NCI-H526 treated with DMSO at 0.1 percent for 48 hours (cell line): Measurements from ENCODE around the gene RPS15.

Experiments
- DNase-seq: peaks from one replicate; lab custom pipeline; 2025; lab: John Stamatoyannopoulos, UW

The RPS15 gene

DNA sequence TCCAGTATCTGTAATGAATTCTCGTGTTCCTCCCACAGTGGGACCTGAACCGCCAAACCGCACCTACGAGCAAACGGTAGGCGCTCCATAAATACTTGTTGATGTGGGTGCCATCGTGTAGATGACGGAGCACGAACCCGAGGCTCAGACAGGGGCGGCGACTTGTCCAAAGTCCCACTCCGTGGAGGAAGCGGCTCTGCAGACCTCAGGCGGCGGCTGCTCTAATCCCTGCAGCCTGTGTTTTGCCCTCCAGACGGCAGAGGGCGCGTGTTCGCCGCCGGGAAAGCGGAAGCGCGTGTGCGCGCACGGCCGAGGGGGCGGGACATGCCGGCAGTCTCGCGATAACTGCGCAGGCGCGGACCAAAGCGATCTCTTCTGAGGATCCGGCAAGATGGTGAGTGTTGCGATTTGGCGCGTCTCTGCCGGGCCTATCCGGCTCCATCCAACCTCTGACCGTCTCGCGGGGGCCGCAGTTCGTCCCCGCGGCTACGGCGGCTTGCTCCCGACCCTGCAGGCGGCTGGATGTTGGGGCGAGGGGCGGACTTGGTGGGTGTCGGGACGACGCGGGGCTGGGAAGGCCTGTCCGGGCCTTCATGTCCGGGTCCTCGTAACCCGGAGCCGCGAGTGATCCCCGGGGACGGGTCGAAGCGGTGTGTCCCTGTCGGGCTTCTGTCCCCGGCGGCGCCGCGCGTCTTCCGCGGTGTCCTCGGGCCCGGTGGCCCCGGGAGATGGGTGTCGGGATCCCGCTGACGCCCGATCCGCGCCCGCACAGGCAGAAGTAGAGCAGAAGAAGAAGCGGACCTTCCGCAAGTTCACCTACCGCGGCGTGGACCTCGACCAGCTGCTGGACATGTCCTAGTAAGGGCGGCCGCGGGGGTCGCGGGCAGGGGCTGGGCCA lies at the start of gene RPS15:
Gene RPS15, plus strand, starts transcription at position 362 of the 898 bp plus-strand sequence. Its CDS starts 30 bp downstream, at position 392.
- peak; percentile 71 for DNase-seq

DNA sequence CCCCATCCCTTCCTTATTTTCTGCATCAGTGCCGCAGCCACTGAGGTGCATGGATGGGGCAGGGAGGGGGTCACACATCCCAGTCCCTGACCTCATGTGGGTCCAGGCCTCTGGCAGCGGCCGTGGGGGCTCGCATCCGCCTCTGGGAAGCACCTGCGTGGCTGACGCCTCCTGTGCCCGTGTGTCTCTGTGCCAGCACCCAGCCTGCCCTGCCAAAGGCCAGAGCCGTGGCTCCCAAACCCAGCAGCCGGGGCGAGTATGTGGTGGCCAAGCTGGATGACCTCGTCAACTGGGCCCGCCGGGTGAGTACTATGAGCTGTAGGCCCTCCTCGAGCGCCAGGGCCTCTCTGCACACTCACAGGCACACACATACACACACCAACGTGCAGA lies 49.6 kb upstream of the RPS15 start:
- no peak for DNase-seq

DNA sequence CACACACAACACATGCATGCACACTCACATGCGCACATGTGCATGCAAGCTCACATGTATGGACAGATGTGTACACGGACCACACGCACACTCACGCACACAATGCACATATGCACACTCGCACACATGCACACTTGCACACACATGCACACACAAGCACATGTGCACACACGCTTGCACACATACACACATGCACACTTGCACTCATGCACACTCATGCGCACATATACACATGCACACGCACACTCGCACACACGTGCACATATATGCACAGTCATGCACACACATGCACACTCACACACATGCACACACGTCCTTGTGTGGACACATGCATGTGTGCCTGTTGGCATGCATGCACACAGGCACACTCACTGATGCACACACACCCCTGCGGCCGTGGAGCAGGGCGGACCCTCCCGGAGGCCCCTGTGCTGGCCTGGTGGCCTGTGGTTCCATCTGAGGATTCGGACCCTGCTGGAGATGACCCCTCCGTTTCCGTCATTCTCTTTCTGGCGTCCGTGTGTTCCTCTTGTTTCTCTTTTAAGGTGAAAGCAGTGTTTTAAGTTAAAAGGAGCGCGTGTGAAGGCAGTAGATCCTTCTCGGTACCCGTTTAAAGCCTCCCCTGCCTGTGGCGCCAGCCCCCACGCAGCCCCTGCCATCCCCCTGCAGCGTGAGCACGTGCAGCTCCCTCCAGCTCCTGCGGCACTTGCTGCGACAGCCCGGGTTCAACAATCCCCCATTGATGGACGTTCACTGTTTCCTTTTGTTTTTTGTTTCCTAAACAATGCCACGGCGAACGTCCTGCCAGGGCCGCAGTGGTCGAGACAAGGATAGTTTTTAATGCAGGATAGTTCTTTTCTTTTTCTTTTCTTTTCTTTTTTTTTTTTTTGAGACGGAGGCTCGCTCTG lies 48.9 kb upstream of the RPS15 start:
- DNase-seq = no peak

DNA sequence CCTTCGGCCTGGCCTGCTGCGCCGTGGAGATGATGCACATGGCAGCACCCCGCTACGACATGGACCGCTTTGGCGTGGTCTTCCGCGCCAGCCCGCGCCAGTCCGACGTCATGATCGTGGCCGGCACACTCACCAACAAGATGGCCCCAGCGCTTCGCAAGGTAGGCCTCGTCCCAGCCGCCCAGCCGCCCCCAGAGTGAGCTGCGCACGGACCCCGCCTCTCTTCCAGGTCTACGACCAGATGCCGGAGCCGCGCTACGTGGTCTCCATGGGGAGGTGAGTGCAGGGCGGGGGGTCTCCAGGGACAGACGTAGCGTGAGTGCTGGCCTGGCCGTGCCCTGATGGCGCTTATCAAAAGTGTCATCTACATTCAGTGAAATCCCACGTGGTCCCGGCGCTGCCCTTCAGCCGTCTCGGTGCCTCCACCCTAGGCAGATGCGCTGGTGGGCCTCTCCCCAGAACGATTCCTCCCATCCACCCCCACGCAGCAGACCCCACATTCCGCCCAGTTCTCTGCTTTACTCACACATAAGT lies 47.2 kb upstream of the RPS15 start:
- no peak for DNase-seq

GRCh38 chr19:1392407-1392806 lies 45.8 kb upstream of the RPS15 start:
- no peak for DNase-seq

- no peak for DNase-seq
Measured at GRCh38 chr19:1392939-1393530, 45.2 kb upstream of the RPS15 start.

- DNase-seq = no peak
Measured at GRCh38 chr19:1393841-1394240, 44.4 kb upstream of the RPS15 start.

DNA sequence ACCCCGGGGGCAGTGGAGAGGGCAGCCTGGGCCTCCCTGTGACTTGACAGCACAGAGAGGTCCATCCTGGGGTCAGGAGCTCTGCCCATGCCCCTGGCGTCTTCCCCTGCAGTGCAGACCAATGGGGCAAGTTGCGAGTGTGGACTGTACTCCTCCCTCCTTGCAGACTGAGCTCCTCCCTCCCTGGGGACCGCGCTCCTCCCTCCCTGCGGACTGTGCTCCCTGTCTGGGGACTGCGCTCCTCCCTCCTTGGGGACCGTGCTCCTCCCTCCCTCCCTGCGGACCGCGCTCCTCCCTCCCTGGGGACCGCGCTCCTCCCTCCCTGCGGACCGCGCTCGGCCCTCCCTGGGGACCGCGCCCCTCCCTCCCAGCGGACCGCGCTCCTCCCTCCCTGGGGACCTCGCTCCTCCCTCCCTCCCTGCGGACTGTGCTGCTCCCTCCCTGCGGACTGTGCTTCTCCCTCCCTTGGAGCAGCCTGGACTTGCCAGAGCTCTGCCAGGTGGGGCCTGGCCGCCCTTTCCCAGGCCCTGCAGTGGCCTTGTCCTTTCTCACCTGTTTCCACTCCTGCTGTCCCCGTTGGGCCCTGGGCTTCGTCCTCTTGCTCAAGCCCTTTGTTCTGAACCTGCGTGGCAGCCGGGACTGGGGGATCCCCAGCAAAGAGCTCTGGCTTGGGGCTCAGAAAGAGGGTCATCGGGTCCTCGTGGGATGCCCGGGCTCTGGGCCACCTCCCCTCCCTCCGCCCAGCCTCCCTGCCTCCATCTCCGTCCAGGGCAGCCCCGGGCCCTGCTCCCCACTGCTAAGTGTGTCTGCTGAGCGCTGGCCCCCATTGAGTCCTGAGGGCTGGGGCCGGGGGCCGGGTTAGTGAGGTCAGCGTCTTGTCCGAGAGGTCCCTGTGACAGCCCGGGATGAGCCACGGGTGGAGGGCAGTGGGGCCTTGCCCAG lies 43.7 kb upstream of the RPS15 start:
- DNase-seq = peak; percentile 70

DNA sequence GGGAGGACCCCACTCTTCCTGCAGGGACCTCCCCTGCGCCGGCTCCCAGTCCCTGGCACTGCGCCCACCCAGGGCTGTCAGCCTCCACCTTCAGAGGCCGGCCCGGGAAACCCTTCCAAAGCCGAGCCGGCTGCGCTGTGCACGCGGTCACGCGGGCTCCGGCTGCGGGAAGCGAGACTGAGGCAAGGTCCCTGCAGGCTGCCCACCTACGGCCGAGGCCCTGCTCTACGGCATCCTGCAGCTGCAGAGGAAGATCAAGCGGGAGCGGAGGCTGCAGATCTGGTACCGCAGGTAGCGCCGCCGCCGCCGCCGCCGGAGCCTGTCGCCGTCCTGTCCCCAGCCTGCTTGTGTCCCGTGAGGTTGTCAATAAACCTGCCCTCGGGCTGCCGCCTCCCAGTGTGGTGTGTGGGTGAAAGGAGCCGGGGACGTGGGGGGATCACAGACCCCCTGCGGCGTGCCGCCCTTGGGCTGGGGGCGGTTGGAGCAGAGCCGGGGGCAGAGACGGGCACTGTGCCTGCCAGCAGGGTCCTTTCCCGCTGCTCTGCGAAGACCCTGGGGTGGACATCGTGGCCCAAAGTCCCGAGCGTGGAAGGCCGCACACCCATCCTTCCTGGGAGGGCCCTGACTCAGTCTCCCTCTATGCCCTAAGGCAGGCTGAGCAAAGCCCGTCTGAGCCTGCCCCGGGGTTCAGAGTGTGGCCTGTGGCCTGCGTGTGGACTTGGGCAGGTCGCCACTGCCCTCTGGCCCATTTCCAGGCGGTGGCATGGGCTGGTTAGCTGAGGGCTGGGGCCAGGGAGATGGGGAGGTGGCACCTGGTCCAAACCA lies 42.8 kb upstream of the RPS15 start:
- no peak for DNase-seq

DNA sequence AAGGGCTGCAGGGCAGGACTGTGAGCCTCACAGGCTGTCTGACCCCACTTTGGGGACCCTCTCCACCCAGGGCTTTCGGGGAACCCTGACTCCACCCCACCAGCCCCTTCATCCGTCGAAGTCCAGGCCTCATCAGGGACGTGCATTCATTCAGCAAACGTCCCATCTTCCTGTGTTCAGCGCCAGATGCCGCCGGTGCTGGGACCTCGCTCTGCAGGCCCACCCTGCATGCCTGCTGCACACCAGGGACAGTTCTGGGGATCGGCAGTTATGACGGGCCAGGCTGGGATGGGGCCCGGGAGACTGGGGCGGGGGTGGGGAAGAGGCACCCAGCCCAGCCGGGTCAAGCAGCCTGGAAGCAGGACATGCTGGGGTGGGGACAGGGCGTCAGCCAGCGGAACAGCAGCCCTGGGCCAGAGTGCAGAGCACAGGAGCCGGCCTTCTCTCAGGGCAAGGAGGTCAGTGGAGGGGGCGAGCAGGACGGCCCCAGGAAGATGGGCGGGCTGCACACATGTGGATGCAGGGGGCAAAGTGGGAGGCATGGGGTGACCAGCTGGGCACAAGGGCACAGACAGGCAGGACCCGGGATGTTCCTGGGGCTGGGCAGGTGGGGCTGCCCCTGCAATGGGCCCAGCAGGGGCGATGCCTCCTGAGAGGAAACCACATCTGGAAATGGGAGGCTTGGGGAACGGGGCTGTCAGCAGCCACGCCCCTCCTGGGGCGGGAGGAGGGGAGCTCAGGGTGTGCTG lies 42.0 kb upstream of the RPS15 start:
- no peak for DNase-seq

DNA sequence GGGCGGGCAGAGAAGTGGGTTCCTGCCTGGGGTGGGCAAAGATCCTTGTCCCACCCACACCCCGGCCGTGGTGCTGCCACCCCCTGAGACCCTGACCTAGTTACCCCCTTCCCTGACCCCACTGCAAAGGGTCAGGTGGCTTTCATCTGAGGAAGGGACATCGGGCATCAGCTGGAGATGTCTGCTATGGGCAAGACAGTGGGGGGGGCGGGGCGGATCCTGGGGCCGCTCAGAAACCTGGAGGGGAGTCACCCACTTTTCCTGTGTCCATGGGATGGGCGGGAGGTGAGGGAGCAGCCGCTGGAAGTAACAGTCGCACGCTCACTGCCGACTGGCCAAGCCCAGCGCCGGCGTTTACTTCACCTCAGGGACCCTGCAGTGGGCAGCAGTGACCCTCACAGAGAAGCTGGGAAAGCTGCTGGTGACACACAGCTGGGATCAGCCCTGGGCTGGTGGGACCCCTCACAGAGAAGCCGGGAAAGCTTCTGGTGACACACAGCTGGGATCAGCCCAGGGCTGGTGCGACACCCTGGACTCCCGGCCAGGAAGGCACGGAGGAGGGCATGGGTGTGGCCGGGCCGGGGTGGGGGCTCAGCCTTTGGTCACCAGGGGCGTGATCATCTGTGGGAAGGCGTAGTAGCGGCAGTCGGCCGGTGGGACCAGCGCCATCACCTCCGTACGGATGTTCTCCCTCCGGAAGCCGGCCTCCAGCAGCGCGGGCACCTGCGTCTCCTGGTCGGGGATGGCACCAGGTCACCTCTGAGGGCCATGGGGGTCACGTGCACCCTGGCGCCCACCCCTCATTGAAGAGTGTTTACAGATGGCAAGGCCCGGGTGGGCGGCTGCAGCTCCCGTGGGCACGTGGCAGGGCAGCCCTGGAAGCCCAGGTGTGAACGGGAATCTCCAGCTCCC lies 41.2 kb upstream of the RPS15 start:
- DNase-seq = no peak

GRCh38 chr19:1397838-1398237 lies 40.4 kb upstream of the RPS15 start:
- no peak for DNase-seq

- DNase-seq = no peak
Measured at GRCh38 chr19:1399079-1399478, 39.1 kb upstream of the RPS15 start.

DNA sequence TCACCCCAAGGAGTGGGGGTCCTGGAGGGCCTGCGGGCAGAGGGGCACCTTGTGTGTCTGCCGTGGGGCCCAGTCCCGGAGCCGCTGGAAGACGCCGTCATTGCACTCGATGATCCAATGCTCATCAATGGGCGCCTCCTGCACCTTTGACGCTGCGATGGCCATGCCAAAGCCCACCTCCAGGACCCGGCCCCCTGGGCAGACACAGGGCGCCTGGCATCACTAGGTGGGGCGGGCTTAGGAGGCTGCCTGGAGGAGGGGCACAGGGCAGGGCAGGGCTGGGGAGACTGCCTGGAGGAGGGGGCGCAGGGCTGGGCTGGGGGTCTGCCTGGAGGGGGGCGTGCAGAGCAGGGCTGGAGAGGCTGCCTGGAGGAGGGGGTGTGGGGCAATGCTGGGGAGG lies 38.5 kb upstream of the RPS15 start:
- no peak for DNase-seq

GRCh38 chr19:1400281-1401137 lies 37.7 kb upstream of the RPS15 start:
- DNase-seq = no peak

DNA sequence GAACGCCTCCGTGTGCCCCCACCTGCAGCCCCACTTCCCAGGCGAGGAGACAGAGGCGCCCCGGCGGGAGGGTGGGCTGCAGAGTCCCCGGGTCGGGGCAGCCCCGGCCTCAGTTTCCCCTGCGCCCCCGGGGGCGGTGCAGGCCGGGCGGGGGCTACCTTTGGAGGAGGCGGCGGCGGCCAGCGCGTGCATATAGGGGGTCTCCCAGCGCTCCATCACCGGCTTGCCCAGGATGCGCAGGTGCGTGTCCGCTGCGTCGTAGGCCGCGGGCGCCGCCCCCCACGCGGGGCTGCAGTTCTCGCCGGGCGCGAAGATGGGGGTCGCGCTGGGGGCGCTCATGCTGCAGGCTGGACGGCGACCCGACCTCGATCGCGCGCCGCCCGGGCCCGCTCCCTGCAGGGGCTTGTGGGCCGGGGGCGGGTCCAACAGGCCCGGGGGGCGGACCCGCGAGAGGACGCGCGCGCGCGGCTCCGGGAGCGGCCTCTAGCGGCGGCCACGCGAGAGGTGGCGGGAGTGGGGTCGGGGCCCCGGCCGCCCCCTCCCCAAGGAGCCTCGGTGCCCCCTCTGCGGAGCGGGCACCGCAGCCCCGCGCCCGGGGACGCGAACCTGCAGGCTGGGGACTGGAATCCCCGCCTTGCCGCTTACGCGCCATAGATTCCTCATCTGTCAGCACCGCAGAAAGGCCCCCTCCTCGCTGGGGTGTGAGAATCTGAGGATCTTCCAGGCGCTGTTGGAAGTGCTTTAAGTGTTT lies 36.9 kb upstream of the RPS15 start, which contains the start of gene GAMT:
Gene GAMT, minus strand, starts transcription at position 405 of the 751 bp plus-strand sequence. Its CDS starts 66 bp downstream, at position 339.
- no peak for DNase-seq

DNA sequence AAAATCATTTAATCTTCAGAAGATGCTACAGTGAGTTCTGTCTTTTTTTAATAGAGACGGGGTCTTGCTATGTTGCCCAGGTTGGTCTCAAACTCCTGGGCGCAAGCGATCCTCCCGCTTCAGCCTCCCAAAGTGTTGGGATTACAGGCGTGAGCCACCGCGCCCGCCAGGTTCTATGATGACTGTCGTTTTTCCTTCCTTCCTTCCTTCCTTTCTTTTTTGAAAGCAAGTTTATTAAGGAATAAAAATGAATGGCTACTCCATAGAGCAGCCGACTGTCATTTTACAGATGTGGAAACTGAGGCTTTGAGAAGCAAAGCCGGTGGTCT lies 36.3 kb upstream of the RPS15 start:
- no peak for DNase-seq
